OCI-LY7 (cell line): ENCODE results near the gene SCPEP1. TPM values are rescaled to one million over a fixed set of nuclear protein-coding genes. Genes with fewer than 3 reads are reported as not detected.
A peak's percentile ranks its signal among the peaks of the same experiment; 100 is the strongest.

ENCODE experiments used
- BruUV-seq: library from RNA; stranded (reverse); fragments of 400-500 nt; replicated peaks from 2 replicates; lab custom pipeline; 2021; lab: Mats Ljungman, UMichigan
- CTCF ChIA-PET: fragments of 300-600 bp; sonication (Branson Sonifier 250); formaldehyde crosslinking; loops from one replicate; lab custom pipeline; 2022; ENCODE audit warnings: antibody characterized with exemption; ENCODE audit not compliant: unreplicated experiment; lab: Charles Lee
- POLR2A ChIA-PET: fragments of 300-600 bp; sonication (Branson Sonifier 250); formaldehyde crosslinking; loops from one replicate; lab custom pipeline; 2022; ENCODE audit warnings: antibody characterized with exemption; lab: Charles Lee
- DNase-seq: peaks from one replicate; pipeline ENCODE4 v3.0.0-alpha.2; 2015; ENCODE audit warnings: low spot score
- H2AFZ ChIP-seq: fragments of 200-600 bp; sonication (generic), shearing (Covaris generic); 2 replicates; pipeline ENCODE4 v1.6.1; 2014; ENCODE audit warnings: mild to moderate bottlenecking, antibody characterized with exemption, low read length, moderate library complexity
- H3K27ac ChIP-seq: fragments of 200-600 bp; sonication (generic); 2 replicates; pipeline ENCODE4 v1.5.1; 2014; ENCODE audit warnings: mixed run types, low read depth, mild to moderate bottlenecking, moderate library complexity, low read length, inconsistent platforms; ENCODE audit not compliant: poor library complexity, severe bottlenecking
- H3K36me3 ChIP-seq: fragments of 200-600 bp; sonication (generic); 2 replicates; pipeline ENCODE4 v1.6.1; 2014; ENCODE audit warnings: mild to moderate bottlenecking, antibody characterized with exemption, low read length, moderate library complexity, mixed read lengths; ENCODE audit not compliant: insufficient read depth
- H3K4me1 ChIP-seq: fragments of 200-600 bp; sonication (generic); 2 replicates; pipeline ENCODE4 v1.5.1; 2014; ENCODE audit warnings: mild to moderate bottlenecking, low read length; ENCODE audit not compliant: insufficient read depth, poor library complexity, severe bottlenecking
- H3K4me2 ChIP-seq: fragments of 200-600 bp; sonication (generic); 2 replicates; pipeline ENCODE4 v1.6.1; 2014; ENCODE audit warnings: mild to moderate bottlenecking, low read length
- H3K4me3 ChIP-seq: fragments of 200-600 bp; sonication (generic); 2 replicates; pipeline ENCODE4 v1.5.1; 2014; ENCODE audit warnings: mild to moderate bottlenecking, low read depth, low read length; ENCODE audit not compliant: poor library complexity, severe bottlenecking
- H3K79me2 ChIP-seq: fragments of 200-600 bp; sonication (generic); 2 replicates; pipeline ENCODE4 v1.6.1; 2016; ENCODE audit warnings: low read depth, mild to moderate bottlenecking, low read length, moderate library complexity, mixed read lengths; ENCODE audit not compliant: insufficient read depth
- H3K9me2 ChIP-seq: fragments of 200-600 bp; sonication (generic); 2 replicates; pipeline ENCODE4 v1.6.1; 2016; ENCODE audit warnings: mild to moderate bottlenecking, low read length, mixed read lengths; ENCODE audit not compliant: insufficient read depth
- H3K9me3 ChIP-seq: fragments of 200-600 bp; sonication (generic); 2 replicates; pipeline ENCODE4 v1.6.1; 2014; ENCODE audit warnings: mild to moderate bottlenecking, mixed run types, low read length, mixed read lengths
- H4K20me1 ChIP-seq: fragments of 200-600 bp; sonication (generic); 2 replicates; pipeline ENCODE4 v1.6.1; 2014; ENCODE audit warnings: mild to moderate bottlenecking, antibody characterized with exemption, low read length, moderate library complexity, mixed read lengths; ENCODE audit not compliant: insufficient read depth
- CTCF ChIP-seq: fragments of 200-600 bp; sonication (generic); conservative IDR thresholded peaks from 2 replicates; pipeline ENCODE4 v1.5.1; 2014; ENCODE audit warnings: mild to moderate bottlenecking, antibody characterized with exemption, low read length, moderate library complexity, mixed read lengths
- EZH2phosphoT487 ChIP-seq: fragments of 200-600 bp; sonication (generic); IDR thresholded peaks from 2 replicates; pipeline ENCODE4 v1.6.1; 2018; ENCODE audit warnings: low read depth, borderline replicate concordance, mild to moderate bottlenecking, mixed run types, antibody characterized with exemption, low read length, moderate library complexity, mixed read lengths
- intact Hi-C: fragments of 100-400 bp; cut with micrococcal nuclease; formaldehyde crosslinking; loops from one replicate; pipeline ENCODE4 v1.10.0; 2022; ENCODE audit not compliant: unreplicated experiment
- total RNA-seq, 2 experiments: library from RNA; depleted of rRNA in 1 of 2; stranded (reverse); fragments of >200 nt in 1 of 2; shearing (Covaris generic) in 1 of 2; gene quantifications; 2 replicates each; pipeline ENCODE4 v1.2.3, GENCODE V29; 2014 to 2022

The SCPEP1 gene
- total RNA-seq, 2 experiments from 2014 or later, result 43.0 to 48.2 TPM

GRCh38 chr17:56939869-56940484 lies 38.0 kb upstream of the SCPEP1 start:
- peak; percentile 87 for TF ChIP-seq CTCF
- no peak for TF ChIP-seq EZH2phosphoT487
- DNase-seq, result peak; percentile 79
- CTCF ChIA-PET, result interaction anchor here (1.0 kb wide), 1 partner anchor 120 kb away, joined by 4 read pairs; no protein-coding TSS in a partner anchor
- Histone ChIP-seq H3K27ac (no peak overlapping the region), H3K9me2 (no peaks in the 10 kb centered on the region), H4K20me1 (no peaks in the 10 kb centered on the region), H3K9me3 (no peaks in the 10 kb centered on the region), H3K36me3 (peaks cover 90% of the 10 kb centered on the region), H3K79me2 (no peaks in the 10 kb centered on the region), H3K4me1 (no peaks in the 10 kb centered on the region), H3K4me3 (no peak overlapping the region), H3K4me2 (no peak overlapping the region), H2AFZ (no peak overlapping the region)
- intact Hi-C loops, result loop anchor here (1.0 to 5.0 kb wide), 2 partner anchors 121 to 348 kb away; partner anchors contain the start of gene NOG
- no TSS peak for BruUV-seq
- POLR2A ChIA-PET, result interaction anchor here (0.6 kb wide), 1 partner anchor 14 kb away, joined by 4 read pairs; no protein-coding TSS in a partner anchor

- BruUV-seq, result no TSS peak
- H3K4me2 ChIP-seq, result no peak overlapping the region
- H3K27ac ChIP-seq, result no peak overlapping the region
- intact Hi-C loops, result no loop called here
- peaks cover 89% of the 10 kb centered on the region for H3K36me3 ChIP-seq
- no peaks in the 10 kb centered on the region for H3K4me1 ChIP-seq
- no peak overlapping the region for H3K4me3 ChIP-seq
- TF ChIP-seq EZH2phosphoT487 (no peak), CTCF (no peak)
- no peak for DNase-seq
- H2AFZ ChIP-seq, result no peak overlapping the region
- H3K9me3 ChIP-seq, result no peaks in the 10 kb centered on the region
- ChIA-PET POLR2A (interaction anchor here (0.6 kb wide), 1 partner anchor 16 kb away, joined by 4 read pairs; no protein-coding TSS in a partner anchor), CTCF (no interaction called here)
- no peaks in the 10 kb centered on the region for H3K79me2 ChIP-seq
- no peaks in the 10 kb centered on the region for H3K9me2 ChIP-seq
- H4K20me1 ChIP-seq, result no peaks in the 10 kb centered on the region
Observed at GRCh38 chr17:56943505-56944125, 34.3 kb upstream of the SCPEP1 start.
